GM18511 (cell line): Measurements from ENCODE around the gene PEX5L.
"Not testable (repeated sequence)": the region's sequence is repeated elsewhere in the genome, so short reads cannot be mapped to it uniquely, and the experiment has no call there.

ENCODE experiments used
- ATAC-seq: cut with Tn5 transposase; IDR thresholded peaks from one replicate; pipeline ENCODE4 v1.9.1; 2021; ENCODE audit warnings: mild to moderate bottlenecking, moderate library complexity; ENCODE audit not compliant: unreplicated experiment

The PEX5L gene

GRCh38 chr3:180036671-180037455, at the start of gene PEX5L:
TSS of gene PEX5L (minus strand) at chr3:180036937. CDS start at chr3:180036599, 338 bp downstream.
- peak; percentile 81 for ATAC-seq

- ATAC-seq, result no peak
These were observed 48.5 kb upstream of the PEX5L start for GRCh38 chr3:180085122-180085710.

GRCh38 chr3:180082699-180083098, 46.0 kb upstream of the PEX5L start:
- ATAC-seq, result no peak

- no peak for ATAC-seq
These were observed 41.9 kb upstream of the PEX5L start for GRCh38 chr3:180078592-180078991.

GRCh38 chr3:180073561-180073960, 36.8 kb upstream of the PEX5L start:
- no peak for ATAC-seq

- no peak for ATAC-seq
These were observed 36.0 kb upstream of the PEX5L start for GRCh38 chr3:180072786-180073185.

- ATAC-seq, result no peak
These were observed 34.2 kb upstream of the PEX5L start for GRCh38 chr3:180070925-180071324.

GRCh38 chr3:180068023-180068422, 31.3 kb upstream of the PEX5L start:
- ATAC-seq, result no peak

GRCh38 chr3:180066598-180066997, 29.9 kb upstream of the PEX5L start:
- no peak for ATAC-seq

- no peak for ATAC-seq
These were observed 27.0 kb upstream of the PEX5L start for GRCh38 chr3:180063783-180064182.

- ATAC-seq, result no peak
These were observed 26.0 kb upstream of the PEX5L start for GRCh38 chr3:180062771-180063170.

- ATAC-seq, result no peak
These were observed 22.6 kb upstream of the PEX5L start for GRCh38 chr3:180059356-180059755.

- ATAC-seq, result no peak
These were observed 21.5 kb upstream of the PEX5L start for GRCh38 chr3:180058238-180058637.

GRCh38 chr3:180055656-180056055, 18.9 kb upstream of the PEX5L start:
- not testable (repeated sequence) for ATAC-seq

GRCh38 chr3:180049391-180049790, 12.7 kb upstream of the PEX5L start:
- ATAC-seq, result no peak

GRCh38 chr3:180048840-180049239, 12.1 kb upstream of the PEX5L start:
- ATAC-seq, result no peak

GRCh38 chr3:180048103-180048502, 11.4 kb upstream of the PEX5L start:
- ATAC-seq, result peak; percentile 96

- ATAC-seq, result no peak
These were observed 4.2 kb upstream of the PEX5L start for GRCh38 chr3:180040966-180041365.

- ATAC-seq, result peak; percentile 74
These were observed 556 bp downstream of the PEX5L start for GRCh38 chr3:180036092-180036670.

GRCh38 chr3:180026997-180027396, 9.7 kb downstream of the PEX5L start:
- no peak for ATAC-seq

GRCh38 chr3:180018543-180018942, 18.2 kb downstream of the PEX5L start:
- peak; percentile 94 for ATAC-seq

GRCh38 chr3:180017846-180018245, 18.9 kb downstream of the PEX5L start:
- ATAC-seq, result no peak
